ENCODE data around the gene GOLGA7B.

The GOLGA7B gene

GRCh38 chr10:97861097-97861750, 11.6 kb downstream of the GOLGA7B start:
- peak in 38 of 42 donors; percentile 27 to 93 (median 66) for DNase-seq
- intact Hi-C loops (cut with DNase I): no loop called here

- no peak for DNase-seq
- intact Hi-C loops (cut with DNase I): no loop called here
Observed at GRCh38 chr10:97861924-97862323, 12.3 kb downstream of the GOLGA7B start.

- intact Hi-C loops (cut with DNase I): no loop called here
- no peak for DNase-seq
Observed at GRCh38 chr10:97863808-97864207, 14.2 kb downstream of the GOLGA7B start.

- DNase-seq: no peak
- intact Hi-C loops (cut with DNase I): loop anchor here (5.0 kb wide), 1 partner anchor 73 kb away; no protein-coding TSS in a partner anchor
Observed at GRCh38 chr10:97865488-97865887, 15.8 kb downstream of the GOLGA7B start.

- intact Hi-C loops (cut with DNase I): loop anchor here (5.0 kb wide), 1 partner anchor 74 kb away; no protein-coding TSS in a partner anchor
- DNase-seq: no peak
Observed at GRCh38 chr10:97866524-97867219, 17.0 kb downstream of the GOLGA7B start.

GRCh38 chr10:97867220-97867800, 17.7 kb downstream of the GOLGA7B start:
- DNase-seq: no peak
- intact Hi-C loops (cut with DNase I): loop anchor here (5.0 kb wide), 1 partner anchor 75 kb away; no protein-coding TSS in a partner anchor

GRCh38 chr10:97868134-97868685, 18.6 kb downstream of the GOLGA7B start:
- intact Hi-C loops (cut with DNase I): loop anchor here (5.0 kb wide), 1 partner anchor 76 kb away; no protein-coding TSS in a partner anchor
- DNase-seq: no peak

- peak; percentile 39 to 94 (median 80) for DNase-seq
Observed at GRCh38 chr10:97869091-97870042, 19.7 kb downstream of the GOLGA7B start.

GRCh38 chr10:97870990-97871389, 21.3 kb downstream of the GOLGA7B start:
- intact Hi-C loops (cut with DNase I): no loop called here
- DNase-seq: no peak

More at GRCh38 chr10:97869091-97870042, 19.7 kb downstream of the GOLGA7B start:
- intact Hi-C loops (cut with DNase I): loop anchor here (5.0 kb wide), 1 partner anchor 77 kb away; no protein-coding TSS in a partner anchor

GRCh38 chr10:97873569-97873968, 23.9 kb downstream of the GOLGA7B start:
- DNase-seq: no peak
- intact Hi-C loops (cut with DNase I): no loop called here

- intact Hi-C loops (cut with DNase I): no loop called here
- DNase-seq: no peak
Observed at GRCh38 chr10:97874332-97874731, 24.7 kb downstream of the GOLGA7B start.

GRCh38 chr10:97875391-97875790, 25.7 kb downstream of the GOLGA7B start:
- intact Hi-C loops (cut with DNase I): no loop called here
- no peak for DNase-seq

- intact Hi-C loops (cut with DNase I): no loop called here
- DNase-seq: no peak
Observed at GRCh38 chr10:97876402-97876801, 26.8 kb downstream of the GOLGA7B start.

- no peak for DNase-seq
- intact Hi-C loops (cut with DNase I): no loop called here
Observed at GRCh38 chr10:97879241-97879640, 29.6 kb downstream of the GOLGA7B start.

- intact Hi-C loops (cut with DNase I): no loop called here
- DNase-seq: no peak
Observed at GRCh38 chr10:97880109-97880508, 30.5 kb downstream of the GOLGA7B start.

GRCh38 chr10:97882142-97883091, 32.8 kb downstream of the GOLGA7B start:
- DNase-seq: no peak
- intact Hi-C loops (cut with DNase I): no loop called here

GRCh38 chr10:97883092-97883485, 33.4 kb downstream of the GOLGA7B start:
- intact Hi-C loops (cut with DNase I): no loop called here
- DNase-seq: no peak

GRCh38 chr10:97886286-97886685, 36.6 kb downstream of the GOLGA7B start:
- intact Hi-C loops (cut with DNase I): no loop called here
- peak in 9 of 42 donors; percentile 15 to 54 (median 32) for DNase-seq

All from head of caudate nucleus (tissue), 42 donors.